Right lobe of liver (tissue), 4 donors: ENCODE results near the gene HTR3B.

Experiments
- POLR2A ChIP-seq: fragments of 450-650 bp; IDR thresholded peaks from one replicate; pipeline ENCODE4 v1.6.1; 2017; ENCODE audit warnings: antibody characterized with exemption, mild to moderate bottlenecking
- TF ChIP-seq, protein P1 (sequence below), 4 donors: fragments of 200-600 bp in 3 of 4; fragments of 450-650 bp in 1 of 4; IDR thresholded peaks; one replicate each; pipeline versions ENCODE4 v1.5.1 to v1.8.0; 2016 to 2022; ENCODE audit warnings: antibody characterized with exemption in 4 of 4, mild to moderate bottlenecking in 2 of 4
- donor health status: DM: no; HTN: no; CAD: no.
- donor health status: DM: no; HTN: no; CAD: no.
- donor health status: DM: no; HTN: yes; CAD: no.

DNA sequence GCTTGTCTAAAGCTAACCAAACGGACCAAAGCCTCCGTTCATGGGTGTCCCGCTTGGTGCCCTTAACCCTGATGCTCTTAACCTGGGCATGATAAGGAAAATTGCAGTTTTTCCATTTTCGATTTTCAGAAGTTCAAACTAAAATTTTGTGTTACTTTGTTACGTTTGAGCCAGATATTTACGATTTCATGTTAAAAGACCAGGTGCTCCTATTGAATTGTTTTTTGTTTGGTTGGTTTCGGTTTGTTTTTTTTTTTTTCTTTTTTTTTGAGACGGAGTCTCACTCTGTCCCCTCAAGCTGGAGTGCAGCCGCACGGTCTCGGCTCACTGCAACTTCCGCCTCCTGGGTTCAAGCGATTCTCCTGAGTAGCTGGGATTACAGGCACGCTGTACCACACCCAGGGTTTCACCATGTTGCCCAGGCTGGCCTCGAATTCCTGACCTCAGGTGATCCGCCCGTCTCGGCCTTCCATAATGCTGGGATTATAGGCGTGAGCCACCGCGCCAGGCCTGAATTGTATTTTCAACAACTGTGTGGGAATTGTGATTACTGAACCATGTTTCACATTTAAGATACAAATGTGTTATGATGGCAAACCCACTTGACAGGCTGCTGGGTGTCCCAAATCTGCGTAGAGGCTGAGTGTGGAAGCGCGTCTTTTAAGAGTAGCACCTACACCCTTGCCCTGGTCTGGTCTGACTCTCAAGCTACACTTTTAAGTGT lies 28.4 kb upstream of the HTR3B start:
- TF ChIP-seq, protein P1, sequence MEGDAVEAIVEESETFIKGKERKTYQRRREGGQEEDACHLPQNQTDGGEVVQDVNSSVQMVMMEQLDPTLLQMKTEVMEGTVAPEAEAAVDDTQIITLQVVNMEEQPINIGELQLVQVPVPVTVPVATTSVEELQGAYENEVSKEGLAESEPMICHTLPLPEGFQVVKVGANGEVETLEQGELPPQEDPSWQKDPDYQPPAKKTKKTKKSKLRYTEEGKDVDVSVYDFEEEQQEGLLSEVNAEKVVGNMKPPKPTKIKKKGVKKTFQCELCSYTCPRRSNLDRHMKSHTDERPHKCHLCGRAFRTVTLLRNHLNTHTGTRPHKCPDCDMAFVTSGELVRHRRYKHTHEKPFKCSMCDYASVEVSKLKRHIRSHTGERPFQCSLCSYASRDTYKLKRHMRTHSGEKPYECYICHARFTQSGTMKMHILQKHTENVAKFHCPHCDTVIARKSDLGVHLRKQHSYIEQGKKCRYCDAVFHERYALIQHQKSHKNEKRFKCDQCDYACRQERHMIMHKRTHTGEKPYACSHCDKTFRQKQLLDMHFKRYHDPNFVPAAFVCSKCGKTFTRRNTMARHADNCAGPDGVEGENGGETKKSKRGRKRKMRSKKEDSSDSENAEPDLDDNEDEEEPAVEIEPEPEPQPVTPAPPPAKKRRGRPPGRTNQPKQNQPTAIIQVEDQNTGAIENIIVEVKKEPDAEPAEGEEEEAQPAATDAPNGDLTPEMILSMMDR (IDR thresholded peaks at IDR 0.05): no peak
- no peak for TF ChIP-seq POLR2A
